SH-SY5Y (cell line): ENCODE results near the gene EDNRA.

Source experiments
- GATA2 ChIP-seq: IDR thresholded peaks from 2 replicates; pipeline ENCODE4 v1.6.1; 2011; ENCODE audit warnings: mild to moderate bottlenecking, low read depth, low read length
- GATA3 ChIP-seq: IDR thresholded peaks from 2 replicates; pipeline ENCODE4 v1.6.1; 2011; ENCODE audit warnings: low read depth, mild to moderate bottlenecking, low read length, moderate library complexity

DNA sequence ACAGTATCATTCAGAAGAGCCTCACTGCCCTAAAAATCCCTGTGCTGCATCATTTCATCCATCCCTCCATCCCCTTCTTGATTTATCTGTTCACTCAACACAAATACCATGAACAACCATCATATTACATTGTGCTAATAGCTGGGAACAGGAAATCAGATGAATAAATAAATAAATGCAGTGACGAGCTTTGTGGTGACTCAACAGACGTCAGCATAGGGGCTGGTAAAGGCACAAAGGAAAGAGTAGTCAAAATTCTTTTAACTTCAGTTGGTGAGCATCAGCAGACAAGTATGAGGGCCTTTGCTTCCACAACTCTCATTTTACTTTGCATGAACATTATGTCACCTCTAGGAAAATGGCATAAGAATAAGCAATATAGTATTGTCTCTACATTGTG lies 65.5 kb downstream of the EDNRA start:
- no peak for TF ChIP-seq GATA2
- TF ChIP-seq GATA3, result no peak
